Mammary epithelial cell (primary cell): ENCODE results near the gene DHX30.

Experiments used
- CTCF ChIP-seq, 2 donors: IDR thresholded peaks in 1 of 2; conservative IDR thresholded peaks in 1 of 2; 2 replicates each; pipeline ENCODE4 v1.5.1; 2011 to 2012; ENCODE audit warnings: inconsistent platforms in 2 of 2, low read length in 2 of 2, mild to moderate bottlenecking in 2 of 2, control low read depth in 1 of 2, low read depth in 1 of 2; ENCODE audit not compliant: insufficient read depth in 1 of 2; ENCODE audit errors: extremely low read depth in 1 of 2
- EZH2 ChIP-seq: IDR thresholded peaks from 2 replicates; pipeline ENCODE4 v1.6.1; 2012; ENCODE audit warnings: low read length, inconsistent platforms, borderline replicate concordance

GRCh38 chr3:47841786-47842349 is 38.9 kb downstream of the DHX30 start:
- no peak for TF ChIP-seq CTCF (conservative IDR thresholded peaks at IDR 0.05 in 1 of 2, IDR thresholded peaks at IDR 0.05 in 1 of 2; ENCODE audit: extremely low read depth in 1 of 2, insufficient read depth in 1 of 2, low read depth in 1 of 2, low read length in 2 of 2)
- no peak for TF ChIP-seq EZH2
